ENCODE measurements around the gene WDR81.
"Not testable (repeated sequence)": the region's sequence is repeated elsewhere in the genome, so short reads cannot be mapped to it uniquely, and the experiment has no call there.

The WDR81 gene

GRCh38 chr17:1713878-1714426, 10.6 kb upstream of the WDR81 start:
- no peak for DNase-seq

- DNase-seq, result peak; percentile 98
These were observed 10.0 kb upstream of the WDR81 start for GRCh38 chr17:1714427-1714979.

- DNase-seq, result peak; percentile 95
These were observed 9.3 kb upstream of the WDR81 start for GRCh38 chr17:1714980-1715802.

GRCh38 chr17:1715803-1716075, 8.8 kb upstream of the WDR81 start:
- DNase-seq, result no peak

- DNase-seq, result peak; percentile 100
These were observed 8.2 kb upstream of the WDR81 start for GRCh38 chr17:1716076-1716911.

- DNase-seq, result peak; percentile 95
These were observed 7.4 kb upstream of the WDR81 start for GRCh38 chr17:1716912-1717695.

GRCh38 chr17:1718362-1719165, 5.9 kb upstream of the WDR81 start:
- DNase-seq, result no peak

GRCh38 chr17:1720856-1721386, 3.6 kb upstream of the WDR81 start:
- DNase-seq, result peak; percentile 61

GRCh38 chr17:1722022-1722421, 2.5 kb upstream of the WDR81 start:
- DNase-seq, result not testable (repeated sequence)

- peak; percentile 50 for DNase-seq
These were observed 551 bp downstream of the WDR81 start for GRCh38 chr17:1724869-1725641.

- peak; percentile 20 for DNase-seq
These were observed 1.4 kb downstream of the WDR81 start for GRCh38 chr17:1725642-1726511.

GRCh38 chr17:1726626-1727257, 2.2 kb downstream of the WDR81 start:
- DNase-seq, result peak; percentile 15

GRCh38 chr17:1727258-1727789, 2.8 kb downstream of the WDR81 start:
- peak; percentile 21 for DNase-seq

GRCh38 chr17:1727876-1728630, 3.5 kb downstream of the WDR81 start:
- DNase-seq, result peak; percentile 23

GRCh38 chr17:1729966-1730325, 5.4 kb downstream of the WDR81 start:
- DNase-seq, result no peak

- DNase-seq, result peak; percentile 90
These were observed 6.1 kb downstream of the WDR81 start for GRCh38 chr17:1730326-1731193.

- no peak for DNase-seq
These were observed 6.6 kb downstream of the WDR81 start for GRCh38 chr17:1731194-1731506.
